SK-N-MC (cell line): ENCODE measurements around the gene HSF2.

Source experiments
- DNase-seq: peaks from one replicate; pipeline ENCODE4 v3.0.0-alpha.2; 2011; ENCODE audit warnings: low read depth, low spot score
- H3K27ac ChIP-seq: fragments of 200-600 bp; sonication (generic); 2 replicates; pipeline ENCODE4 v1.5.1; 2016; ENCODE audit warnings: mixed run types
- H3K36me3 ChIP-seq: fragments of 200-600 bp; sonication (generic); 2 replicates; pipeline ENCODE4 v1.6.1; 2017; ENCODE audit warnings: antibody characterized with exemption, low read length, mixed read lengths; ENCODE audit not compliant: insufficient read depth
- H3K4me3 ChIP-seq: fragments of 200-600 bp; sonication (generic); 2 replicates; pipeline ENCODE4 v1.5.1; 2016
- H3K9ac ChIP-seq: fragments of 200-600 bp; sonication (generic); 2 replicates; pipeline ENCODE4 v1.8.0; 2017; ENCODE audit warnings: mixed run types, mixed read lengths; ENCODE audit not compliant: insufficient read length
- H3K9me3 ChIP-seq: fragments of 200-600 bp; sonication (generic); 2 replicates; pipeline ENCODE4 v1.6.1; 2017; ENCODE audit warnings: low read depth, mild to moderate bottlenecking, antibody characterized with exemption, low read length, moderate library complexity, mixed read lengths
- EZH2 ChIP-seq: fragments of 200-600 bp; sonication (generic); IDR thresholded peaks from one replicate; pipeline ENCODE4 v1.6.1; 2017; ENCODE audit warnings: antibody characterized with exemption
- FOXP2 ChIP-seq: optimal IDR thresholded peaks from 2 replicates; pipeline ENCODE3; 2011; ENCODE audit warnings: mild to moderate bottlenecking, moderate library complexity; ENCODE audit not compliant: insufficient read depth; ENCODE audit errors: extremely low read length, control extremely low read depth
- POLR2AphosphoS5 ChIP-seq: IDR thresholded peaks from 2 replicates; pipeline ENCODE4 v1.6.1; 2012; ENCODE audit warnings: mild to moderate bottlenecking, low read depth, low read length, borderline replicate concordance

The HSF2 gene

GRCh38 chr6:122372647-122373046 is 26.8 kb upstream of the HSF2 start:
- no peak for DNase-seq
- Histone ChIP-seq H3K4me3 (no peak overlapping the region), H3K27ac (no peak overlapping the region), H3K9me3 (no peaks in the 10 kb centered on the region), H3K9ac (no peak overlapping the region), H3K36me3 (no peaks in the 10 kb centered on the region)
- TF ChIP-seq EZH2 = no peak
- no peak for TF ChIP-seq FOXP2

- Histone ChIP-seq H3K9me3 (no peaks in the 10 kb centered on the region), H3K9ac (no peak overlapping the region), H3K4me3 (no peak overlapping the region), H3K36me3 (no peaks in the 10 kb centered on the region), H3K27ac (no peak overlapping the region)
- TF ChIP-seq FOXP2 (no peak), POLR2AphosphoS5 (no peak), EZH2 (no peak)
- DNase-seq = no peak
Measured at GRCh38 chr6:122374307-122374706, 25.1 kb upstream of the HSF2 start.

GRCh38 chr6:122376246-122376645 is 23.2 kb upstream of the HSF2 start:
- TF ChIP-seq POLR2AphosphoS5 = no peak
- TF ChIP-seq EZH2 = no peak
- no peak for TF ChIP-seq FOXP2
- DNase-seq = no peak
- H3K4me3 ChIP-seq = no peak overlapping the region

GRCh38 chr6:122381494-122382265 is 17.8 kb upstream of the HSF2 start:
- H3K27ac ChIP-seq = no peak overlapping the region
- TF ChIP-seq POLR2AphosphoS5 (no peak), EZH2 (no peak), FOXP2 (no peak)
- no peaks in the 10 kb centered on the region for H3K9me3 ChIP-seq
- H3K36me3 ChIP-seq = no peaks in the 10 kb centered on the region
- DNase-seq = peak; percentile 77
- H3K4me3 ChIP-seq = no peak overlapping the region
- H3K9ac ChIP-seq = no peak overlapping the region

More at GRCh38 chr6:122376246-122376645, 23.2 kb upstream of the HSF2 start:
- no peaks in the 10 kb centered on the region for H3K9me3 ChIP-seq
- H3K36me3 ChIP-seq = no peaks in the 10 kb centered on the region
- H3K9ac ChIP-seq = no peak overlapping the region
- H3K27ac ChIP-seq = no peak overlapping the region

DNA sequence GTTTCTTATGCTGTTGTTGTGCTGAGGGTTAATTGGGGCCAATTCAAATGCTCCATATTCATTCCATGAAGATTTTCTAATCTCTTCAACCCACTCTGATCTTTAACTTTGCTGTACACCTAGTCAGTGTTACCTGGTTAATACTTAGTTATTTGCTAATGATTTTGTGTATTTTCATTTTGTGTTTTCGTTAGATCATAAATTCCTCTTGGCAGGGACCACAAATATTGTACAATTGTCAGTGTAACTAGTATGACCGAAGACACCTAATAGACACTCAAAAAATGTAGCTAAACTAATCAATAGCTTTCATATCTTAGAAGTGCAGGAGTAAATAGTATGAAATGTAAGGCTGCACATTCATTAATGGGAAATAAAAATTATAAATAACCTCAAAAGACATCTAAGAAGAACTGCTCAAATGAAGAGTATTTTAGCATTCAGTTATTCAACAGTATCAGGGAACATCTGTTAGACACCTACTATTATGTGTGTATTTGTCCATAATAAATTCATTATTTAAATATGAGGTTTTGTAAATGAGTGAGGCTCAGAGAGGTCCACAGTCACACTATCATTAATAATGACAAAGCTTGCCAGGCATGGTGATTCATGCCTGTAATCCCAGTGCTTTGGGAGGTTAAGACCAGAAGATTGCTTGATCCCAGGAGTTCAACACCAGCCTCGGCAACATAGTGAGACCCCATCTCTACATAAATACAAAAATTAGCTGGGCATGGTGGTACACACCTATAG is 13.4 kb upstream of the HSF2 start:
- no peak overlapping the region for H3K27ac ChIP-seq
- H3K9ac ChIP-seq = no peak overlapping the region
- H3K36me3 ChIP-seq = no peaks in the 10 kb centered on the region
- no peak for DNase-seq
- TF ChIP-seq FOXP2 (no peak), EZH2 (no peak), POLR2AphosphoS5 (no peak)
- H3K9me3 ChIP-seq = no peaks in the 10 kb centered on the region
- H3K4me3 ChIP-seq = no peak overlapping the region

- Histone ChIP-seq H3K9me3 (no peaks in the 10 kb centered on the region), H3K27ac (no peak overlapping the region), H3K36me3 (no peaks in the 10 kb centered on the region), H3K9ac (no peak overlapping the region), H3K4me3 (no peak overlapping the region)
- TF ChIP-seq FOXP2 = no peak
- TF ChIP-seq EZH2 = no peak
- no peak for TF ChIP-seq POLR2AphosphoS5
- DNase-seq = no peak
Measured at GRCh38 chr6:122388945-122389344, 10.5 kb upstream of the HSF2 start.

DNA sequence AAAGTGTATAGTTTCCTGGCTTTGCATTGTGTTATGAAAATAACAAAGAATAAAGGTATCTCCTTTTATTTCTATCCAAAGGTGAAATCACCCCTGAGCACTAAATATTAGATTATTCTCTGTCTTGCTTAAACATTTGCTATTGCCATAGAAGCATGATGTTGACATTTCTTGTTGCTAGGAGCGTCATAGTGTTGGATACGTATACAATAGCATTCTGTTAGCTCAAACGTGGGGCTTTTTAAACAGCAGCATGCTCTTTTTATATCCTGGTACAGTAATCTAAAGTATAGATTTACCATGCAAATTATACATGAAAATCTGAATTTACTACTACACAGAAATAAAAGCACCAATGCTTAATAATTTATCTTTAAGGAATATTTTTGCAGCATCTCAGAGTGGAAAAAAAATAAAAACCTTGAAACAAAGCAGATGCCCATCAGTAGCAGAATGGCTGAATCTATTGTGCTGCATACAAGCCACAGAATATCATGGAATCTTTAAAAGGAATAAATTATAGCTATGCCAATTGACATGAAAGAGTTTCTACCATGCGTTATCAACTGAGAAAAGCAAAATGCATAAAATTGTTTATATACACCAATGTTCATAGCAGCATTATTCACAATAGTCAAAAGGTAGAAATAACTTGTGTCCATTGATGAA is 9.6 kb upstream of the HSF2 start:
- H3K9me3 ChIP-seq = no peaks in the 10 kb centered on the region
- H3K4me3 ChIP-seq = no peak overlapping the region
- H3K36me3 ChIP-seq = no peaks in the 10 kb centered on the region
- H3K9ac ChIP-seq = no peak overlapping the region
- DNase-seq = no peak
- TF ChIP-seq EZH2 = no peak
- no peak for TF ChIP-seq POLR2AphosphoS5
- H3K27ac ChIP-seq = no peak overlapping the region

- DNase-seq = no peak
- Histone ChIP-seq H3K27ac (no peak overlapping the region), H3K9ac (no peak overlapping the region), H3K9me3 (no peaks in the 10 kb centered on the region), H3K4me3 (no peak overlapping the region), H3K36me3 (no peaks in the 10 kb centered on the region)
- TF ChIP-seq POLR2AphosphoS5 = no peak
- TF ChIP-seq EZH2 = no peak
- no peak for TF ChIP-seq FOXP2
Measured at GRCh38 chr6:122392564-122393350, 6.7 kb upstream of the HSF2 start.
